ENCODE data around the gene LRCH2. TPM values are rescaled to one million over a fixed set of nuclear protein-coding genes. Genes with fewer than 3 reads are reported as not detected.

Gene LRCH2
- total RNA-seq, 1 experiment from 2014 or later, result 3.1 TPM

DNA sequence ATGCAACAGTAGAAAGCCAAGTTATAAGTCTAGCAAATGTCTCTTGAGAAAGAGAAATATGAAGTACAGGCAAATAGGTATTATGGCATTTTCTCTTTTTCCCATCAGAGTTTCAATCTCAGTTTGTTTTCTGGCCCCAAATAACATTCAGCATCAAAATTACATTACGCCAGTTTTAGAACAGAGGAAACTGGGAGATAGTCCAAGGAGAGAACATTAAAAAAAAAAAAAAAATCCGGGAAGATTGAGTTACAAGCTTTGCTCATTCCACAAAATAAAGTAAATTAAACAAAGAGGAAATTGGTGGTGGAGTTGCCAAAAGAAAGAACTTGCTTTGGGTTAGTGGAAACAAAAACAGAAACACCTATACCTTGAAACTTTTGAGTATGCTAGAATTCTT lies 166.1 kb downstream of the LRCH2 start:
- no peak for DNase-seq (ENCODE audit: low read depth)

DNA sequence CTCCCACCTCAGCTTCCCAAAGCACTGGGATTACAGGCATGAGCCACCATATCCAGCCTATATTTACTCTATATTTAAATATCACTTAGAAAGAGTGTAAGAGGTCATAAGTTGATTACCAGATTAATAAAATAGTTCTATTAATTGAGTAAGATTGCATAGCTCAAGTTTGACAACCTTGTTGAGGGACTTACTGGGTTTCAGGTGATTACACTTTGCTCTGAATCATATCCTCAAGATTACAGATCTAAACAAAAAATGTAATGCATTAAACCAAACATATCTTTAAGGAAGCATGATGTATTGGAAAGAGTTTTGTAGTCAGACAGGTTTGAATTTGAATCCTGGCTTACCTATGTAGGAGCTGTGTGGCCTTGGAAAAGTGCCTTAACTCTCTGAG lies 168.6 kb downstream of the LRCH2 start:
- no peak for DNase-seq (ENCODE audit: low read depth)

Small RNAs within 50 kb of the gene (small RNA-seq; reads per million reads assigned to genes)
- gene RF00019 (not detected), gene SNORA35B (3.8 reads per million, percentile 87 among the genes with 10 or more reads in this experiment)

Other genes with a start within 250 kb of the LRCH2 start
- gene IL13RA2, start 216.5 kb downstream of the LRCH2 start, total RNA-seq (2014; rRNA removed; shearing (Covaris generic)), result 0.87 and 1.7 TPM in 2 replicates
- not detected in 2 replicates for gene RBMXL3, start 44.7 kb downstream of the LRCH2 start, total RNA-seq (2014; rRNA removed; shearing (Covaris generic))
- not detected in 2 replicates for gene LUZP4, start 55.6 kb upstream of the LRCH2 start, total RNA-seq (2014; rRNA removed; shearing (Covaris generic))

Data from HT1080 (cell line).